ENCODE results near the gene DFFB.

- TF ChIP-seq CTCF (conservative IDR thresholded peaks at IDR 0.05; ENCODE audit: low read length) (no peak), EZH2phosphoT487 (IDR thresholded peaks at IDR 0.05; ENCODE audit: borderline replicate concordance) (no peak)
Measured at GRCh38 chr1:3921765-3922164, 64.5 kb downstream of the DFFB start.
